Middle frontal gyrus (tissue), 1 donor: ENCODE results near the gene NEUROG3.
"Not testable (repeated sequence)": the region's sequence is repeated elsewhere in the genome, so short reads cannot be mapped to it uniquely, and the experiment has no call there.

ENCODE experiments used
- DNase-seq: peaks from one replicate; pipeline ENCODE4 v3.0.0-alpha.2; 2015; ENCODE audit warnings: low spot score; ENCODE audit errors: extremely low spot score

The NEUROG3 gene

GRCh38 chr10:69572159-69573055 is 815 bp downstream of the NEUROG3 start:
- DNase-seq, result no peak

GRCh38 chr10:69571618-69572158 is 1.5 kb downstream of the NEUROG3 start:
- DNase-seq, result no peak

- DNase-seq, result no peak
Observed at GRCh38 chr10:69570050-69570816, 3.0 kb downstream of the NEUROG3 start.

- DNase-seq, result no peak
Observed at GRCh38 chr10:69569396-69569934, 3.8 kb downstream of the NEUROG3 start.

- DNase-seq, result no peak
Observed at GRCh38 chr10:69568472-69569395, 4.5 kb downstream of the NEUROG3 start.

GRCh38 chr10:69567920-69568319 is 5.3 kb downstream of the NEUROG3 start:
- no peak for DNase-seq

- no peak for DNase-seq
Observed at GRCh38 chr10:69562731-69563254, 10.4 kb downstream of the NEUROG3 start.

- no peak for DNase-seq
Observed at GRCh38 chr10:69559525-69559924, 13.7 kb downstream of the NEUROG3 start.

GRCh38 chr10:69558559-69558958 is 14.7 kb downstream of the NEUROG3 start:
- no peak for DNase-seq

- DNase-seq, result no peak
Observed at GRCh38 chr10:69554611-69555010, 18.6 kb downstream of the NEUROG3 start.

GRCh38 chr10:69553328-69553727 is 19.9 kb downstream of the NEUROG3 start:
- DNase-seq, result no peak

- no peak for DNase-seq
Observed at GRCh38 chr10:69552268-69552667, 21.0 kb downstream of the NEUROG3 start.

- no peak for DNase-seq
Observed at GRCh38 chr10:69549959-69550358, 23.3 kb downstream of the NEUROG3 start.

- DNase-seq, result no peak
Observed at GRCh38 chr10:69541463-69541862, 31.8 kb downstream of the NEUROG3 start.

GRCh38 chr10:69538461-69538860 is 34.8 kb downstream of the NEUROG3 start:
- no peak for DNase-seq

GRCh38 chr10:69537449-69537848 is 35.8 kb downstream of the NEUROG3 start:
- no peak for DNase-seq

GRCh38 chr10:69536521-69536920 is 36.7 kb downstream of the NEUROG3 start:
- not testable (repeated sequence) for DNase-seq

GRCh38 chr10:69533658-69534057 is 39.6 kb downstream of the NEUROG3 start:
- DNase-seq, result no peak

- DNase-seq, result no peak
Observed at GRCh38 chr10:69527961-69528360, 45.3 kb downstream of the NEUROG3 start.
